HEK293 (cell line): ENCODE measurements around the gene CACNA1S.

ENCODE experiments used
- CTCF ChIA-PET: fragments of 350-600 bp; formaldehyde crosslinking; extraction: SDS; loops from one replicate; lab custom pipeline; 2021; ENCODE audit warnings: antibody characterized with exemption; lab: Yijun Ruan, JAX
- POLR2A ChIA-PET: fragments of 300-600 bp; formaldehyde crosslinking; extraction: SDS; loops from one replicate; lab custom pipeline; 2020; ENCODE audit warnings: antibody characterized with exemption, inconsistent platforms; lab: Yijun Ruan, JAX
- H3K27ac ChIP-seq: fragments of 200-500 bp; sonication (Bioruptor generic); 2 replicates; pipeline ENCODE4 v1.5.1; 2014; ENCODE audit warnings: low read depth, low read length, control low read depth, inconsistent platforms; ENCODE audit errors: extremely low read depth
- H3K36me3 ChIP-seq, 2 experiments: fragments of 200-500 bp in 1 of 2; sonication (Bioruptor generic) in 1 of 2; 1 replicate in 1 of 2; 2 replicates in 1 of 2; pipeline ENCODE4 v1.5.1; 2014 to 2017; ENCODE audit warnings: inconsistent platforms in 2 of 2, low read length in 2 of 2; ENCODE audit not compliant: control insufficient read depth in 2 of 2, insufficient read depth in 1 of 2
- H3K4me1 ChIP-seq: fragments of 200-500 bp; sonication (Bioruptor generic); 2 replicates; pipeline ENCODE4 v1.5.1; 2014; ENCODE audit warnings: mild to moderate bottlenecking, low read length, inconsistent platforms; ENCODE audit not compliant: control insufficient read depth, insufficient read depth
- H3K4me3 ChIP-seq: 2 replicates; pipeline ENCODE4 v1.5.1; 2011; ENCODE audit warnings: low read depth, mild to moderate bottlenecking, control low read depth, low read length, moderate library complexity
- H3K9me3 ChIP-seq: fragments of 200-500 bp; sonication (Bioruptor generic); 2 replicates; pipeline ENCODE4 v1.5.1; 2014; ENCODE audit warnings: low read depth, low read length, inconsistent platforms; ENCODE audit not compliant: control insufficient read depth, insufficient read depth
- HOXD13 ChIP-seq: sonication (generic); formaldehyde crosslinking; IDR thresholded peaks from 2 replicates; pipeline ENCODE4 v1.8.0; 2022; ENCODE audit warnings: missing genetic modification reagents, borderline replicate concordance
- IKZF3 ChIP-seq: fragments of 450-650 bp; IDR thresholded peaks from 2 replicates; pipeline ENCODE4 v1.5.0; 2018; ENCODE audit warnings: missing biosample characterization, mild to moderate bottlenecking, missing genetic modification characterization, moderate library complexity
- KLF16 ChIP-seq: fragments of 450-650 bp; formaldehyde crosslinking; IDR thresholded peaks from 2 replicates; pipeline ENCODE4 v1.5.1; 2017; ENCODE audit warnings: missing biosample characterization, missing genetic modification characterization
- MEIS1 ChIP-seq: sonication (generic); formaldehyde crosslinking; IDR thresholded peaks from 2 replicates; pipeline ENCODE4 v1.8.1; 2022; ENCODE audit warnings: missing genetic modification reagents, mild to moderate bottlenecking, borderline replicate concordance
- PATZ1 ChIP-seq: fragments of 450-650 bp; formaldehyde crosslinking; IDR thresholded peaks from 2 replicates; pipeline ENCODE4 v1.5.1; 2016; ENCODE audit warnings: missing biosample characterization, missing genetic modification characterization
- PRDM2 ChIP-seq: fragments of 450-650 bp; formaldehyde crosslinking; IDR thresholded peaks from 2 replicates; pipeline ENCODE4 v1.5.1; 2016; ENCODE audit warnings: missing biosample characterization, missing genetic modification characterization, borderline replicate concordance
- SALL2 ChIP-seq: fragments of 450-650 bp; formaldehyde crosslinking; IDR thresholded peaks from 2 replicates; pipeline ENCODE4 v1.5.0; 2017; ENCODE audit warnings: missing biosample characterization, mild to moderate bottlenecking, missing genetic modification characterization, borderline replicate concordance
- SP7 ChIP-seq: fragments of 450-650 bp; formaldehyde crosslinking; IDR thresholded peaks from 2 replicates; pipeline ENCODE4 v1.5.1; 2016; ENCODE audit warnings: missing biosample characterization, missing genetic modification characterization
- ZBTB20 ChIP-seq: fragments of 450-650 bp; formaldehyde crosslinking; IDR thresholded peaks from 2 replicates; pipeline ENCODE4 v1.5.1; 2016; ENCODE audit warnings: missing biosample characterization, missing genetic modification characterization
- ZBTB44 ChIP-seq: fragments of 450-650 bp; IDR thresholded peaks from 2 replicates; pipeline ENCODE4 v1.5.1; 2018; ENCODE audit warnings: missing biosample characterization, mild to moderate bottlenecking, missing genetic modification characterization
- ZFP3 ChIP-seq: fragments of 450-650 bp; formaldehyde crosslinking; IDR thresholded peaks from 2 replicates; pipeline ENCODE4 v1.5.1; 2016; ENCODE audit warnings: low read depth, missing biosample characterization, missing genetic modification characterization
- ZFP69B ChIP-seq: fragments of 450-650 bp; formaldehyde crosslinking; IDR thresholded peaks from 2 replicates; pipeline ENCODE4 v1.5.1; 2016; ENCODE audit warnings: missing biosample characterization, missing genetic modification characterization
- ZNF112 ChIP-seq: fragments of 450-650 bp; formaldehyde crosslinking; IDR thresholded peaks from 2 replicates; pipeline ENCODE4 v1.5.0; 2017; ENCODE audit warnings: missing biosample characterization, missing genetic modification characterization
- ZNF174 ChIP-seq: fragments of 450-650 bp; formaldehyde crosslinking; IDR thresholded peaks from 2 replicates; pipeline ENCODE4 v1.5.0; 2017; ENCODE audit warnings: missing biosample characterization, mild to moderate bottlenecking, missing genetic modification characterization
- ZNF175 ChIP-seq: fragments of 450-650 bp; formaldehyde crosslinking; IDR thresholded peaks from 2 replicates; pipeline ENCODE4 v1.5.1; 2016; ENCODE audit warnings: missing biosample characterization, missing genetic modification characterization
- ZNF202 ChIP-seq: fragments of 450-650 bp; formaldehyde crosslinking; IDR thresholded peaks from 2 replicates; pipeline ENCODE4 v1.5.1; 2016; ENCODE audit warnings: missing biosample characterization, missing genetic modification characterization, borderline replicate concordance
- ZNF23 ChIP-seq: fragments of 450-650 bp; formaldehyde crosslinking; IDR thresholded peaks from 2 replicates; pipeline ENCODE4 v1.5.1; 2016; ENCODE audit warnings: missing biosample characterization, missing genetic modification characterization, borderline replicate concordance
- ZNF248 ChIP-seq: fragments of 450-650 bp; formaldehyde crosslinking; IDR thresholded peaks from 2 replicates; pipeline ENCODE4 v1.5.1; 2017; ENCODE audit warnings: missing biosample characterization, missing genetic modification characterization
- ZNF335 ChIP-seq: fragments of 450-650 bp; formaldehyde crosslinking; conservative IDR thresholded peaks from 2 replicates; pipeline ENCODE4 v1.5.1; 2016; ENCODE audit warnings: missing biosample characterization, missing genetic modification characterization
- ZNF501 ChIP-seq: fragments of 450-650 bp; formaldehyde crosslinking; IDR thresholded peaks from 2 replicates; pipeline ENCODE4 v1.5.1; 2016; ENCODE audit warnings: missing biosample characterization, missing genetic modification characterization
- ZNF76 ChIP-seq: fragments of 450-650 bp; formaldehyde crosslinking; IDR thresholded peaks from 2 replicates; pipeline ENCODE4; 2016; ENCODE audit warnings: low read depth, missing biosample characterization, missing genetic modification characterization, borderline replicate concordance
- ZSCAN23 ChIP-seq: fragments of 450-650 bp; formaldehyde crosslinking; IDR thresholded peaks from 2 replicates; pipeline ENCODE4 v1.5.1; 2016; ENCODE audit warnings: missing biosample characterization, missing genetic modification characterization
- TF ChIP-seq, protein P1 (sequence below): fragments of 450-650 bp; formaldehyde crosslinking; IDR thresholded peaks from 2 replicates; pipeline ENCODE4 v1.5.1; 2016; ENCODE audit warnings: missing biosample characterization, missing genetic modification characterization

Gene CACNA1S

GRCh38 chr1:201110616-201111015 is 1.6 kb downstream of the CACNA1S start (continued):
- TF ChIP-seq ZBTB44 (no peak), ZBTB20 (tag by site-specific recombination) (no peak), ZNF335 (tag by site-specific recombination) (no peak), PATZ1 (no peak), ZSCAN23 (tag by site-specific recombination) (no peak), ZFP3 (no peak), ZNF501 (tag by site-specific recombination) (no peak), HOXD13 (CRISPR knock-in tag) (no peak), KLF16 (no peak), ZNF202 (tag by site-specific recombination) (no peak)
- TF ChIP-seq, protein P1, sequence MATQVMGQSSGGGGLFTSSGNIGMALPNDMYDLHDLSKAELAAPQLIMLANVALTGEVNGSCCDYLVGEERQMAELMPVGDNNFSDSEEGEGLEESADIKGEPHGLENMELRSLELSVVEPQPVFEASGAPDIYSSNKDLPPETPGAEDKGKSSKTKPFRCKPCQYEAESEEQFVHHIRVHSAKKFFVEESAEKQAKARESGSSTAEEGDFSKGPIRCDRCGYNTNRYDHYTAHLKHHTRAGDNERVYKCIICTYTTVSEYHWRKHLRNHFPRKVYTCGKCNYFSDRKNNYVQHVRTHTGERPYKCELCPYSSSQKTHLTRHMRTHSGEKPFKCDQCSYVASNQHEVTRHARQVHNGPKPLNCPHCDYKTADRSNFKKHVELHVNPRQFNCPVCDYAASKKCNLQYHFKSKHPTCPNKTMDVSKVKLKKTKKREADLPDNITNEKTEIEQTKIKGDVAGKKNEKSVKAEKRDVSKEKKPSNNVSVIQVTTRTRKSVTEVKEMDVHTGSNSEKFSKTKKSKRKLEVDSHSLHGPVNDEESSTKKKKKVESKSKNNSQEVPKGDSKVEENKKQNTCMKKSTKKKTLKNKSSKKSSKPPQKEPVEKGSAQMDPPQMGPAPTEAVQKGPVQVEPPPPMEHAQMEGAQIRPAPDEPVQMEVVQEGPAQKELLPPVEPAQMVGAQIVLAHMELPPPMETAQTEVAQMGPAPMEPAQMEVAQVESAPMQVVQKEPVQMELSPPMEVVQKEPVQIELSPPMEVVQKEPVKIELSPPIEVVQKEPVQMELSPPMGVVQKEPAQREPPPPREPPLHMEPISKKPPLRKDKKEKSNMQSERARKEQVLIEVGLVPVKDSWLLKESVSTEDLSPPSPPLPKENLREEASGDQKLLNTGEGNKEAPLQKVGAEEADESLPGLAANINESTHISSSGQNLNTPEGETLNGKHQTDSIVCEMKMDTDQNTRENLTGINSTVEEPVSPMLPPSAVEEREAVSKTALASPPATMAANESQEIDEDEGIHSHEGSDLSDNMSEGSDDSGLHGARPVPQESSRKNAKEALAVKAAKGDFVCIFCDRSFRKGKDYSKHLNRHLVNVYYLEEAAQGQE (tag by site-specific recombination) = no peak

DNA sequence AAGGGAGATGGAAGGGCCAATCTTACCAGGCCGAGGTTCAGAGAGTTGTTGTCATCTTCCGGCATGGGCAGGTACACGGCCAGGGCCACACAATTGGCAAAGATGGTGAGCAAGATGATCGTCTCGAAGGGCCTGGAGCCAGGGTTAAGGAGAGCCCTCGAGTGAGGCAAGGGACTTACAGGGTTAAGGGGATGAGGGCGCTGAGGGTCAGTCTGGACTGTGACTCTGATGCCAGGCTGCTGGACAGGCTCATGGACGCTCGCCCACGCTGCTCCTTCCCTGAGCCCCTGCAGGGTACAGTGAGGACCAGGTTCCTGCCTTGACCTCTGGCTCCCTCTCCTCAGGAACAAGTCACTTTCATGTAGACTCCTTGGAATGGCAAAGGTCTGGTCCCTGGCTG is 2.1 kb downstream of the CACNA1S start:
- Histone ChIP-seq H3K9me3 (no peaks in the 10 kb centered on the region), H3K27ac (no peak overlapping the region), H3K36me3 (no peaks in the 10 kb centered on the region), H3K4me1 (no peaks in the 10 kb centered on the region), H3K4me3 (no peak overlapping the region)
- CTCF ChIA-PET = interaction anchor here (1.8 kb wide), 1 partner anchor 139 kb away, joined by 4 read pairs; no protein-coding TSS in a partner anchor
- POLR2A ChIA-PET = no interaction called here
- no peak for TF ChIP-seq ZNF248 (tag by site-specific recombination)
- no peak for TF ChIP-seq IKZF3 (tag by site-specific recombination)
- TF ChIP-seq PATZ1 = no peak
- no peak for TF ChIP-seq ZNF175 (tag by site-specific recombination)
- no peak for TF ChIP-seq ZNF76 (tag by site-specific recombination)
- no peak for TF ChIP-seq SP7
- TF ChIP-seq ZFP69B = no peak
- TF ChIP-seq ZNF112 (tag by site-specific recombination) = no peak
- no peak for TF ChIP-seq SALL2
- no peak for TF ChIP-seq ZNF174 (tag by site-specific recombination)
- TF ChIP-seq PRDM2 (tag by site-specific recombination) = no peak
- TF ChIP-seq ZNF23 (tag by site-specific recombination) = no peak
- TF ChIP-seq MEIS1 (CRISPR knock-in tag) = no peak
